ENCODE data around the gene HOMER2.
"Not testable (repeated sequence)": the region's sequence is repeated elsewhere in the genome, so short reads cannot be mapped to it uniquely, and the experiment has no call there.

HOMER2 gene

DNA sequence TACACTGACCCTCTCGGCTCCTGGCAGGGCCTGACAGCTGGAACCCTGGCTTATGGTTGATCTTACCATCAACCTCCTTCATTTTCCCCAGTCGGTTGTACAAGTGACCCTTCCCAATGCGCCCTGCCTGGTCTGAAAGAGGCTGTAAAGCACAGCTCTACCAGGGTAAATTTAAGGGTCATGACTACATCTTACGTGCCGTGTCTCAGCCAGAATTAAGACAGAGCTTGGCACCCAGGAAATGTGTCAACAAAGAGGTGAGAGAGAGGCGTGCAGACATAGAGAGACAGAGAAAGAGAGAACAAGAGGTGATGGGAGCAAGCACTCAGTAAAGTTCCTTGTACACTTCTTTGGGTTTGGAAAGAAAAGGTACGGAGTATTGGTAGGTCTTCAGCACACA, 28.8 kb downstream of the HOMER2 start:
- DNase-seq = no peak

DNA sequence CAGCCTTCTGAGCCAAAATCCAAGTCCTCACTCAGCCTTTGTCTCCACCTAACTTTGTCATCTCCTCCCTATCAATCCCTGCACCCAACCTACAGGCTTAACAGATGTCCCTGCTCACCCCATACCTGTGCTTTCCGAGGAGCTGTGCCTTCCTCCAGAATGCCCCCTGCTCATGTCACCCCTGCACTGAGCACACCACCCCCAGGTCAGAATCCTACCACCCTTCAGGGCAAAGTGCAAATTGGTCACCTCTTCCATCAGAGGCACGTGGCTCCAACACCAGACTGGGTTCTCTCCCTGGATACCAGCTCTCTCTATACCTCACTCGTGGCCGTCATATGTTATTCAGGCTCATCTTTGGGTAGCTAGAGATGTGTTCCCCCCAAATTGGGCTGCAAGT, 29.8 kb downstream of the HOMER2 start:
- no peak for DNase-seq

DNA sequence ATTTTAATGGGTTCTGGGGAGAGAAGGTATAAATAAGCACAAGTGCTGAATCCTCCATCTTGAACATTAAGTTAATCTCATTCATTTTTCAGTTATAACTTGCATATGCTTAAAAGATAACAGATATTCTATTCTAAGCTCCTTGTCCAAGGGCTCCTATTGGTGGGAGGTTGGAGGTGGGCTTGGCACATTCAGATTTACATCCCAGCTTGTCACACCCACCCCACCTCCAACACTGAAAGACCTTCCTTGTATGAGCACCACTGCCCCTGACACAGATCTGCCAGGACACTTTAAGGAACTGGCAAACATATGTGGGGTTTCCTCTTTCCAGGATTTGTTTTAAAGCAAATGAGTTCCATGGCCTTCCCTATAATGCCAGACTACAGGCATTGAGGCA, 30.6 kb downstream of the HOMER2 start:
- DNase-seq = no peak

DNA sequence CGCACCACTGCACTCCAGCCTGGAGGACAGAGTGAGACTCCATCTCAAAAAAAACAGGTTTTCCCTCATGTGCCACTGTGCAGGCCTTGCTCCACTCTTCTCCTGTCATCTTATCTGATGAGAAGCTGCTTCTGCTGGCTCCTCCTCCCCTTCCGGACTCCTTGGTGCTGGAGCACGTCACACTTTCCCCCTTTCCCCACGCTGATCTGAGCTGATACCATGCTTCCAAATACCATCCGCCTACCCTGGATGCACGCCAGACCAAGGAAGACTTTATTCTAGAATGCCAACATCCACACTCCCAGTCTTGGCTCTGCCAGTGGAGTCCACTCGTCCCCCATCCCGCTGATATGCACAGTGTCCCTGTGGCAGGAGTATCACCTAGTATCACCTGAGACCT, 31.3 kb downstream of the HOMER2 start:
- DNase-seq = no peak

DNA sequence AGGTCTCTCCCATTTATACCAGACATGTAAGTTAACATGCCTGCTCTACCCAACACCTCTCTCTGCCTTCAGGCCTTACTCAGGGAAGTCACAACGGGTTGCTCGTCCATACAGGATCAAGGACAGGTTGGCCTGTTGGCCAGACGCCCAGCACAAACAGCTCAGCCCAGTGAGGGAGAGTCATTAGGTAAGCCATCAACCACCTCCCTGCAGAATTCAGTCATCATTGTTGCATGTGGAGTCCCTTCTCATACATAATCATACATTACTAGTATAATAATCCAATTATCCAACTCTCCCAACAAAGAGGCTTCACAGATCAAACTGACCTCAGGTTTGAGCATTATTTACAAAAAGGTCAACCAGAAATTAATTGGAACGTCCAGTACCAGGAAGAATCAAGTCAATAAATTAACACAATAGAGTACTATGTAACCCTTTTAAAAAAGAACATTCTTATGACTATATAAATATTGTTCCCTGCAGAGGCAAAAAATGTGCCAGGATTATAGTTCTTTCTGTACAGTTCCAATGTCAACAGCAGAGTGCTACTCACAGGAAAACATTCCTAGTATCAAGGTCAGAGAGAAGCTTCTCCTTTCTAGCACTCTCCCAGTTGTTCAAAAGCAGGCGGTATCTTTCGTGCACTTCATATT, 33.2 kb downstream of the HOMER2 start:
- DNase-seq = no peak

GRCh38 chr15:82918607-82919230, 33.8 kb downstream of the HOMER2 start:
- DNase-seq = no peak

DNA sequence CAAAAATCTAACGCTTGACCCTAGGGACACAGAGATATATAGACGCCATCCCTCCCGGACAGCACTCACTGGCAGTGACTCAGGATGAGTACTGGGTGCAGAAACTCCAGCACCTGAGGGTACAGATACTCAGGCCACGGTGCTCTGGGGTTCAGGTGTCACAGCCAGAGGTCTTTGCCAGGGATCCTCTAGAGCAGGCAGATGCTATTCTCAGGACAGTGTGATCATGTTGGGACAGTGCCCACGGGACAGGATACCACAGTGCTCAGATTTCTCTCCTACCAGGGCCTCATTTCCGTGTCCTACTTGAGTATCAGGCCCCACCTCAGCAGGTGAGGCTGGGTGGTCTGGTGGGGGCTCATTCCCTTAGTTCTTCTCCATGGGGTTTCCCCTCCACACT, 34.4 kb downstream of the HOMER2 start:
- no peak for DNase-seq

GRCh38 chr15:82917249-82917648, 35.3 kb downstream of the HOMER2 start:
- no peak for DNase-seq

DNA sequence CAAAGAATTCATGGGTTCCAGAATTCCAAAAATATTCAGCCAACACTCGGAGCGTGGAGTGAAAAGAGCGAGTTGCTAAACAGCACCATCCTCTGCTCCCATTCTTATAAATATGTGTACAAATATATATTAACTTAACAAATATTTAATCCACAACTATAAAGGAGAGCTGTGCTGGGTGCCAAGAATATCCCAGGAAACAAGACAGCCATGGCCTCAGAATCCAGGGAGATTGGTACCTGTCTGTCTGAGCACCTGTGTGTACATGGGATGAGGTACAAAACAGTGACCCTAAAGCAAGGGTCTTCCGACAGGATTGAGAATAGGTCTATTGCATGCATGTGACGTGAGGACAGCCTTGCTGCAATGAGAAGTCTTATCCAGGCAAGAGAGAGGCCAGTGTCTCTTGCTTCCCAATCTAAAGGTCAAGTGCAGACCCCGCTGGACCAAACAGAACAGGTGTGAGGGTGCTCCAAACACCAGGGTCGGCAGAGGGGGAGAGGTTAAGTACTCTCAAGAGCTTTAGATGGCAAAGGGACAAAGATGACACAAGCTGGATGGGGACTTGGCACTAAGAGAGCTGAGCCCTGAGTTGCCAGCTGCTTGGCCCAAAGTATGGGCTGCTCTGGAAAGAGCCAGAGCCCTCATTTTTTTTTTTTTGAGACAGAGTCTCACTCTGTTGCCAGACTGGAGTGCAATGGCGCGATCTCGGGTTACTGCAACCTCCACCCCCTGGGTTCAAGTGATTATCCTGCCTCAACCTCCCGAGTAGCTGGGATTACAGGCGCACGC, 36.2 kb downstream of the HOMER2 start:
- DNase-seq = no peak

- no peak for DNase-seq
These were observed 38.1 kb downstream of the HOMER2 start for GRCh38 chr15:82914396-82914795.

- DNase-seq = no peak
These were observed 41.1 kb downstream of the HOMER2 start for GRCh38 chr15:82911458-82911857.

GRCh38 chr15:82910721-82911120, 41.8 kb downstream of the HOMER2 start:
- DNase-seq = no peak

- no peak for DNase-seq
These were observed 43.3 kb downstream of the HOMER2 start for GRCh38 chr15:82909080-82909815.

DNA sequence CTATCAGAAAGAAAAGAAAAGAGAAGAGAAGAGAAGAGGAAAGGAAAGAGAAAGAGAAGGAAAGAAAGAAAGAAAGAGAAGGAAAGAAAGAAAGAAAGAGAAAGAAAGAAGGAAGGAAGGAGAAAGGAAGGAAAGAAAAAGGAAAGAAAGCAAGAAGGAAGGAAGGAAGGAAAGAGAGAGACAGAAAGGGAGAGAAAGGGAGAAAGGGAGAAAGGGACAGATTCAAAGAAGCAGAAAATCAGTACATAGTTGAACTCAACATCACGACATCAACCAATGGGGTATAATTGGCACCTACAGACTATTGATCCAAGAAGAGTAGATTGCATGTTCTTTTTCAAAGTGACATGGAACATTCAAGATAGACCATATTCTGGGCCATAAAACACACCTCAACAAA, 45.2 kb downstream of the HOMER2 start:
- no peak for DNase-seq

GRCh38 chr15:82904574-82904973, 47.9 kb downstream of the HOMER2 start:
- no peak for DNase-seq

DNA sequence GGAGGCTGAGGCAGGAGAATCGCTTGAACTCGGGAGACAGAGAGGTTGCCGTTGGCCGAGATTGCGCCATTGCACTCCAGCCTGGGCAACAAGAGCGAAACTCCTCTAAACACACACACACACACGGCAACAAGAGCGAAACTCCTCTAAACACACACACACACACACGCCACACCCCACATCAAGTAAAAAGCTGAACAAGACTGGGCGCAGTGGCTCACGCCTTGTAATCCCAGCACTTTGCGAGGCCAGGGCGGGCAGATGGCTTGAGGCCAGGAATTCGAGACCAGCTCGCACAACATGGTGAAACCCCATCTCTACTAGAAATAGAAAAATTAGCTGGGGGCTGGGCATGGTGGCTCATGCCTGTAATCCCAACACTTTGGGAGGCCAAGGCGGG, 49.0 kb downstream of the HOMER2 start:
- DNase-seq = no peak

DNA sequence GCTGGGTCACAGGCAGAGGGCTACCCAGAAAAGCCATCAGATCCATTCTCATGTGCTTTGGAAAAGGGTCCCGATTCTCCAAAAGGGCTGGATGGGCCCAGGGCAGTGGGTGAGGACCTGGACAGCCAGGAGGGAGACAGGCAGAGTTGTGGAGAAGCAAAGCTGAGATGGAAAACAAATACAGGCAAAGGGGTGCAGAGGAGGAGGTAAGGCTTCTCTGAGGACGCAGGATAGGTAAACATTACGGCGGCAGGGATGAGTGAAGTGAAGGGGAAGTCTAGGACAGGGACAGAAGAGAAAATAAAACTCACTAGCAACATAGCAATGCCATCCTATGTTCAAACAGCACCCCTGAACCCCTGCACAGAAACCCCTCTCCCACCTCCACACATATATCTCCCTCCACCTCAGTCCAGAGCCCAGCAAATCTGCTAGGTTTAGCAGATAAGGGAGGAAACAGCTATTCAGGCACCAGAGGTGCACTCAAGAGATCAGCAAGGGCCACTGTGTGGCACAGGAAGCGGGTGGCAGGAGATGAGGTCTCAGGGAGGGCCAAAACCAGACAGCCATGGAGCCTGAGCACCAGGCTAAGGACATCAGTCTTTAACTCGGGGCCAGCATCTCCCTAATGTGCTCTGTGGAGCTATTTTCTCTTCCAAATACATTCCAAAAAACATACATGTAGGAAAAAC, 51.3 kb downstream of the HOMER2 start:
- no peak for DNase-seq

- no peak for DNase-seq
These were observed 51.9 kb downstream of the HOMER2 start for GRCh38 chr15:82900511-82901060.

DNA sequence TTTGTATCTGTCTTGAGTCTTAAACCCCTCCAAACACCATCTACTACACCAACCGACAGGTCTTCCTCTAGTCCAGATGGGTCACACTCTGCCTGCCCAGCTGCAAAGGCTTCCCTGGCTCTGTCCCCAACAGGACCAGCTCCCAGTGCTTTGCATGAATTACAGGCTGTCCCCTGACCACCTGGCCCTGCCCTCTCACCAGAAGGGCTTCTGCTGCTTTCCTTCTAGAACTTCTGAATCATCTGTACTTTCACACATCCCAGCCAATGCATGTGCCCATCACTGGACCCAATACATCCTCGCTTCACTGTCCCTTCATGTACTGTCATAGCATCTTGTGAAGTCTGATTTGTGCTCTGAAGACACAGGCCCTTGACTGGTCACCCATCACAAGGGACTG, 53.6 kb downstream of the HOMER2 start:
- DNase-seq = no peak

DNA sequence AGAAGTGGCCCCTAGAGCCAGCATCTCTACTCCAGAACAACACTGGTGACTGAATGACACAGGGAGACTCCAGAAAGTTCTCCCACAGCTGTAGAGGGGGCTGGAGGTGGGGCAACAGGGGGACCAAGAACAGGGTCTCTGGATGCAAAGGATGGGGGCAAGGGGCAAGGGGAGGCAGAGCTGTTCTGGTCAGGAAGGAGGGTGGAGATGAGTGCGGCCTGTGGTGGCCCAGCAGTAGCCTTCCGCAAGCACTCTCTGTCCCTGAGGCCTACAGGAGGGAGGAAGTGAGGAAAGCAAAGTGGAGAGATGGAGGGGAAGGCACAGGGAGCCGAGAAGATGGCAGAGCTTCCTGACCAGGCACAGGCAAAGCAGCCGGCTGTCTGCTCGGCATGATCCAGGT, 56.5 kb downstream of the HOMER2 start:
- DNase-seq = no peak

DNA sequence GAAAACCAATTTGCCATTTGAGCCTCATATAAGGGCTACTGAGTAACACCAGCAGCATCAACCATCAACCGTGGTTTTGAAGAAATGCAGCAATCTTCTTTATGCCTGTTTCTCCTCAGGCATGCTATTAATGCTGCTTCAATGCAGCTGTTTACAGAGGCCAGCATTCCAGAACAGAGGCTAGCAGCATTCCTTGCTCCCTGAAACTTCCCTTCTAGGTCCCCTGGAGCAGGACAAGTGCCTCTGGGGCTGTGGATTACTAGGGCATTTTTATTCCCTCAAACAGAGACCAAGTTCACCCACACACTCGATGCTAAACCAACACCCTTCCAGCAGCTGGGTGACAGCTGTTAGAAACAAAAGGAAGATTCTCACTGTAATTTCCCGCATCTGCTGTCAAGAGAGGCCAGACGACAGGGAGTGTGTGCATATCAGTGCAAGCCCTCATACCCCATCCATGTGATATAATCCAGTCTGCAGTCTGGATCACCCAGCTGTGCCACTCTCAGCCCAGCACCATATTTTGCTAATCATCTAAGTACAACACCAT, 57.5 kb downstream of the HOMER2 start:
- DNase-seq = no peak

DNA sequence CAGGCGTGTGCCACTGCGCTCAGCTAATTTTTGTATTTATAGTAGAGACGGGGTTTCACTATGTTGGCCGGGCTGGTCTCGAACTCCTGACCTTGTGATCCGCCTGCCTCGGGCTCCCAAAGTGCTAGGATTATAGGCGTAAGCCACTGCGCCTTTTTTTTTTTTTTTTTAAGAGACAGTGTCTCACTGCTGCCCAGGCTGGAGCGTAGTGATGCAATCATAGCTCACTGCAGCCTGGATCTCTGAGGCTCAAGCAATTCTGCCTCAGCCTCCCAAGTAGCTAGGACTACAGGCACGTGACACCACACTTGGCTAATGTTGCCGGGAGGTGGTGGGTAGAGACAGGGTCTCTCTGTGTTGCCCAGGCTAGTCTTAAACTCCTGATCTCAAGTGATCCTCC, 59.0 kb downstream of the HOMER2 start:
- DNase-seq = not testable (repeated sequence)
